Fibroblast of villous mesenchyme (primary cell): Measurements from ENCODE around the gene SMCO4. TPM values are rescaled to one million over a fixed set of nuclear protein-coding genes. Genes with fewer than 3 reads are reported as not detected.

Source experiments
- DNase-seq: peaks from one replicate; pipeline ENCODE4 v3.0.0-alpha.2; 2010; ENCODE audit warnings: low read depth
- H3K4me3 ChIP-seq: 2 replicates; pipeline ENCODE4 v1.5.1; 2011; ENCODE audit warnings: low read depth, mild to moderate bottlenecking, low read length
- total RNA-seq: library from RNA; depleted of rRNA; stranded (reverse); fragments of >200 nt; gene quantifications from 2 replicates; pipeline ENCODE4 v1.2.3, GENCODE V29; 2012
- TF ChIP-seq, protein P1 (sequence below): IDR thresholded peaks from 2 replicates; pipeline ENCODE4 v1.5.1; 2012; ENCODE audit warnings: low read depth, mild to moderate bottlenecking, low read length; ENCODE audit not compliant: insufficient read depth

The SMCO4 gene
- total RNA-seq, 1 donor, result 9.1 TPM

DNA sequence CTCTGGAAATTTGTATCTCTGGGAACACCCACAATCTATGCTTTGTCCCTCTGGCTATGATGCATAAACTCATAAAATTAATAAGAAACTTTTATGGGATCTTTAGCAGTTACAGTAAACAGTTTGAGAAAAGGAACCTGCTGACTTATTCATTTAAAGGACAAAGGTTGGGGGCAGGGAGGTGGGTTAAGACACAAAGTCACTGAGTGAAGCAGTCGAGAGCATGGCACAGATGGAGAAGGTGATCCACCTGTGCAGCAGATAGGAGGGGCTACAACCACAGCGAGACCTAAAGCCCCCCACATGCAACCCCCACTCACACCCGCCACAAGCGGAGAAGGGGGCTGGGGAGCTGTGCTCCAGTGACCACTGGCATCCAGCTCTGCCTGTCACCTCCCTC lies 45.0 kb downstream of the SMCO4 start:
- H3K4me3 ChIP-seq, result no peak overlapping the region
- DNase-seq, result peak; percentile 67
- TF ChIP-seq, protein P1, sequence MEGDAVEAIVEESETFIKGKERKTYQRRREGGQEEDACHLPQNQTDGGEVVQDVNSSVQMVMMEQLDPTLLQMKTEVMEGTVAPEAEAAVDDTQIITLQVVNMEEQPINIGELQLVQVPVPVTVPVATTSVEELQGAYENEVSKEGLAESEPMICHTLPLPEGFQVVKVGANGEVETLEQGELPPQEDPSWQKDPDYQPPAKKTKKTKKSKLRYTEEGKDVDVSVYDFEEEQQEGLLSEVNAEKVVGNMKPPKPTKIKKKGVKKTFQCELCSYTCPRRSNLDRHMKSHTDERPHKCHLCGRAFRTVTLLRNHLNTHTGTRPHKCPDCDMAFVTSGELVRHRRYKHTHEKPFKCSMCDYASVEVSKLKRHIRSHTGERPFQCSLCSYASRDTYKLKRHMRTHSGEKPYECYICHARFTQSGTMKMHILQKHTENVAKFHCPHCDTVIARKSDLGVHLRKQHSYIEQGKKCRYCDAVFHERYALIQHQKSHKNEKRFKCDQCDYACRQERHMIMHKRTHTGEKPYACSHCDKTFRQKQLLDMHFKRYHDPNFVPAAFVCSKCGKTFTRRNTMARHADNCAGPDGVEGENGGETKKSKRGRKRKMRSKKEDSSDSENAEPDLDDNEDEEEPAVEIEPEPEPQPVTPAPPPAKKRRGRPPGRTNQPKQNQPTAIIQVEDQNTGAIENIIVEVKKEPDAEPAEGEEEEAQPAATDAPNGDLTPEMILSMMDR, result no peak

DNA sequence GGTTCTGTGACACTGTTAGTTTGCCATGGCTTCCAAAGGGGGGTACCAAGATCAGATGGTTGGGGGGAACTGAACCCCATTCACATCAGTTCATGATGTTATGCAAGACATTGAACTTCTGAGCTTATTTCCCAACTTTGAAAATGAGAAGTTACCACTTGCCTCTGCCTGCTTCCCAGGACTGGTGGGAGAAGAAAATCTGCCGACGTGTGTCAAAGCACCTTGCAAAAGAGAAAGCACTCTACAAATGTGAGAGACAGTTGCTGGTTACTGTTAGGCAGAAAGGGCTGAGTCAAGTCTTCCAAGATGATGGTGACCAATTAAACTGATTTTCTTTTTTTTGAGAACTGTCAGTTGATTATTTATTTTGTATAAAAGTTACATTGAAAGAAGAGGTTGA lies 45.6 kb downstream of the SMCO4 start:
- TF ChIP-seq, protein P1, result no peak
- no peak overlapping the region for H3K4me3 ChIP-seq
- DNase-seq, result no peak

DNA sequence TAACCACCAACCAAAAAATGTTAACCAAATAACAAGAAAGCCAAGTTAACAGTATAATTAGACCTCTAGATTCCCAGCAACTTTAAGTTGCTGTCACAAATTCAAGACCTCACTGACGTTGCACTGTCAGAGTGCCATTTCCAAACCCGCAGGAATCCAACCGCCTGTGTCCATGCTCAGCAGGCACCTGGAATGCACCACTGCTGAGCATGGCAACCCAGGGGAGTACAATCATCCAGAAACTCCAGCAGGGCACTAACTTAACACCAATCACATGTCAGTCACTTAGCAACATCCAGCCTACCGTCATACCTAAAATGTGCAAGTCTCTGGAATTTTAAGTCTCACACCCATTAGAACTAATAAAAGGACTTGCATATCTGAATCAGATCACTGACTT lies 48.8 kb downstream of the SMCO4 start:
- no peak for DNase-seq
- TF ChIP-seq, protein P1, result no peak
- H3K4me3 ChIP-seq, result no peak overlapping the region

DNA sequence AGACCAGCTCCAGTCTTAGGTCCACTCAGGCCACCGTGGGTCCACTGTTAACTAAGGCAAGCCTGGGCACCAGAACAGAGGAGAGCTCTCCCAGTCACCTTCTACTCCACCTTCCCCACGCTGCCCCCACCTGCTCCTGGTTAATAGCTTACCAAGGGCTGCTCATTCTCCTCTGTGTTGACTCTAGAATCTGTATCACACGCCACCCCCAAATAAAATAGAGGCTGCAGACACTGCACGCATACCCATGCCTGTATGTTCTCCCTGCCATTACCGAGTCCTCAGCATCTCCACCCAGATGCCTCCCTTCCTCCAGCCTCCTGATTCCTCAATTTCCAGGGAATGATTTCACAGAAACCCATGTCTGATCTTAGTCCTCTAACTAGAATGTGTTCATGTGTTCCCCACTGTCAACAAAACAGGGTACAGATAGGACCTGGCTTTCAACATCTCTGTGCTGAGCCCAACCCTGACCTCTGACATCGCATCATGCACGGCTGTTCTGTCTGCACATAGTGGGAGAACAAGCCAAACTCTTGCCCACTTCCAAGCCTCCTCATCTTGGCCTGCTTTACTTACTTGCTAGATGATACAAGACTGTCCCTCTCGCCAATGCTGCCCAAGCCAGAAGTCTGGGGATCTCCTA lies 49.8 kb downstream of the SMCO4 start:
- H3K4me3 ChIP-seq, result no peak overlapping the region
- TF ChIP-seq, protein P1, result no peak
- DNase-seq, result no peak

DNA sequence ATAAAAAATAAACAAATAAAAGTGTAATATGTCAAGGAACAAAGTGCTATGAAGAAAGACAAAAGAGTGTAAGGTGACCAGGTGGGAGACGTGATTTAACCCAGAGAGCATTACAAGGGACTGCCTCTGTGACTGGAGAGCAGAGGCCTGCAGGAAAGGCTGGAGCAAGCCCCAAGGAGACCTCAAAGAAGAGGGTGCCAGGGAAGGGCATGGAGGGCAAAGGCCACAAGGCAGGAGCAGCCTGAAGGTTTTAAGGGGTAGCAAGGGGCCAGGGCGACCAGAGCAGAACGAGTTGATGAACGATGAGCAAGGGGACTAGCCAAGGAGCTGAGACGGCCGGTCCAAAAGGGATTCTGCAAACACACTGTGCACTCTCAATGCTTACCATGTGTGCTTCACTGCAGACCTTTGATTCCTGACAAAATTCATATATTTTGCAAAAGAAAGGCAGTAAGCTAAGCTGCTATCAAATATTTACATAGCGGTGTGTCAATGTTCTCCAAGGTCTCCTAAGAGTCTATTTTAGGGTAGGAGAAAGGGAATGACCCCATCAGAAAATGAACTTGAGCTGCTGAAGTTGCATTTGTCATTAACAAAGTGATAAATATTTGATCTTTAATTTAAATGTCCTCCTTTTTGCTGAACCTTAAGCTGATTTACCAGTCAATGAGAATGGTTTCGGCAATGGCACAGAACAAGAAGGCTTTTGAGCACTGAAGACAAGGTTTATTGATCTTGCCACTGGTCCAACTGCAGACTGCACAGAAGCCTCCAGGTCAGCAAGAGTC lies 50.5 kb downstream of the SMCO4 start:
- TF ChIP-seq, protein P1, result no peak
- no peak overlapping the region for H3K4me3 ChIP-seq
- no peak for DNase-seq

DNA sequence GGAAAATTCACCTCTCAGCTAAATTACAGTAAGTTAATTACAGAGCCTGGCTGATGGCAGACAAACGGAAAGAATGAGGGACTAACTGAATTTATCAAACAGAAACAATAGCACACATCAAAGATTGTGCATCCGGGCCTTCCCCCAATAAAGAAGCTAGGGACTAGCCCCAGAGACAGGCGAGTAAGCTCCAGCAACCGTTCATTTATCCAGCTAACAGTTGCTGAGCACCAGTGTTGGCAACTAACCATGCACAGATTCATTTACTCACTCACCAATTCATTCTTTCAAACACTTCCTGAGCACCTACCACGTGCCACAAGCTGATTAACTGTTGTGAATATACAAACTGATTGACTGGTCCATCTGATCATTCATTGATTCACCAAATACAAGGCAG lies 51.2 kb downstream of the SMCO4 start:
- TF ChIP-seq, protein P1, result no peak
- no peak for DNase-seq
- H3K4me3 ChIP-seq, result no peak overlapping the region
